HepG2 (cell line): Measurements from ENCODE around the gene DGCR8. TPM values are rescaled to one million over a fixed set of nuclear protein-coding genes. Genes with fewer than 3 reads are reported as not detected.

ENCODE experiments used
- BRCA1 ChIP-seq: sonication (generic); formaldehyde crosslinking; IDR thresholded peaks from 2 replicates; pipeline ENCODE4 v1.4.0; 2020; ENCODE audit warnings: missing genetic modification reagents
- CREB1 ChIP-seq, 2 experiments: fragments of 450-650 bp in 1 of 2; IDR thresholded peaks; 2 replicates each; pipeline ENCODE4 v1.6.1; 2016 to 2017; ENCODE audit warnings: control low read depth in 1 of 2, mild to moderate bottlenecking in 1 of 2, missing compliant biosample characterization in 1 of 2, missing genetic modification characterization in 1 of 2
- EEA1 ChIP-seq: sonication (generic); formaldehyde crosslinking; IDR thresholded peaks from 2 replicates; pipeline ENCODE4 v1.5.1; 2020; ENCODE audit warnings: mild to moderate bottlenecking, missing genetic modification reagents, borderline replicate concordance
- EP300 ChIP-seq, 3 experiments: sonication (generic) in 1 of 3; formaldehyde crosslinking in 1 of 3; IDR thresholded peaks; 2 replicates each; pipeline versions ENCODE4 v1.5.1 to v1.6.1; 2011 to 2020; ENCODE audit warnings: low read depth in 2 of 3, low read length in 2 of 3, borderline replicate concordance in 1 of 3, improper control_type of control experiment in 1 of 3, mild to moderate bottlenecking in 1 of 3, missing genetic modification reagents in 1 of 3, moderate library complexity in 1 of 3
- GPN1 ChIP-seq: sonication (generic); formaldehyde crosslinking; IDR thresholded peaks from 2 replicates; pipeline ENCODE4 v1.5.1; 2020; ENCODE audit warnings: missing genetic modification reagents, borderline replicate concordance
- HMG20B ChIP-seq: conservative IDR thresholded peaks from 2 replicates; pipeline ENCODE4 v1.6.1; 2016; ENCODE audit warnings: missing genetic modification reagents, missing compliant biosample characterization
- HMGA1 ChIP-seq: sonication (generic); formaldehyde crosslinking; conservative IDR thresholded peaks from 2 replicates; pipeline ENCODE4 v1.4.0; 2020; ENCODE audit warnings: missing genetic modification reagents
- LCORL ChIP-seq, 2 experiments: fragments of 450-650 bp in 1 of 2; sonication (generic) in 1 of 2; formaldehyde crosslinking in 1 of 2; IDR thresholded peaks; 2 replicates each; pipeline versions ENCODE4 v1.5.0 to v1.6.1; 2017 to 2020; ENCODE audit warnings: antibody characterized with exemption in 1 of 2, missing genetic modification reagents in 1 of 2
- MXD4 ChIP-seq: IDR thresholded peaks from 2 replicates; pipeline ENCODE4 v1.6.1; 2016; ENCODE audit warnings: mild to moderate bottlenecking, missing biosample characterization, missing genetic modification reagents
- NCOA5 ChIP-seq: sonication (generic); formaldehyde crosslinking; IDR thresholded peaks from 2 replicates; pipeline ENCODE4 v1.4.0; 2020; ENCODE audit warnings: missing genetic modification reagents
- POGZ ChIP-seq: sonication (generic); formaldehyde crosslinking; IDR thresholded peaks from 2 replicates; pipeline ENCODE4 v1.4.0; 2020; ENCODE audit warnings: mild to moderate bottlenecking, missing genetic modification reagents
- RAD51 ChIP-seq: fragments of 450-650 bp; IDR thresholded peaks from 2 replicates; pipeline ENCODE4 v1.6.1; 2016; ENCODE audit warnings: borderline replicate concordance
- RFX3 ChIP-seq: IDR thresholded peaks from 2 replicates; pipeline ENCODE4 v1.6.1; 2016; ENCODE audit warnings: missing biosample characterization, missing genetic modification reagents
- RFXAP ChIP-seq: sonication (generic); formaldehyde crosslinking; IDR thresholded peaks from 2 replicates; pipeline ENCODE4 v1.4.0; 2020; ENCODE audit warnings: missing genetic modification reagents, borderline replicate concordance
- SKI ChIP-seq: fragments of 450-650 bp; IDR thresholded peaks from one replicate; pipeline ENCODE4 v1.6.1; 2018; ENCODE audit warnings: mild to moderate bottlenecking; ENCODE audit not compliant: partially characterized antibody
- U2AF1 ChIP-seq: fragments of 200-400 bp; formaldehyde crosslinking; optimal IDR thresholded peaks from 2 replicates; pipeline ENCODE3; 2017; ENCODE audit warnings: mild to moderate bottlenecking, low read depth, low read length
- ZKSCAN1 ChIP-seq: fragments of 150-350 bp; IDR thresholded peaks from 2 replicates; pipeline ENCODE4 v1.6.1; 2014; ENCODE audit warnings: low read length
- ZNF354B ChIP-seq: sonication (generic); formaldehyde crosslinking; IDR thresholded peaks from 2 replicates; pipeline ENCODE4 v1.8.0; 2022; ENCODE audit warnings: mild to moderate bottlenecking, missing genetic modification reagents
- ZNF777 ChIP-seq: sonication (generic); formaldehyde crosslinking; IDR thresholded peaks from 2 replicates; pipeline ENCODE4 v1.4.0; 2020; ENCODE audit warnings: missing genetic modification reagents
- ZSCAN25 ChIP-seq: sonication (generic); formaldehyde crosslinking; IDR thresholded peaks from 2 replicates; pipeline ENCODE4 v1.8.0; 2022; ENCODE audit warnings: mild to moderate bottlenecking, missing genetic modification reagents
- polyA plus RNA-seq, 8 experiments: library from polyadenylated mRNA; depleted of rRNA in 3 of 8; stranded (reverse) in 7 of 8; unstranded in 1 of 8; fragments of >200 nt; fragmentation: Illumina TruSeq in 4 of 8; extraction: Trizol in 4 of 8; gene quantifications; 2 replicates each; pipeline versions ENCODE4 v1.2.1 to v1.2.3, GENCODE V29; 2011 to 2016; ENCODE audit warnings: low read depth in 4 of 8, missing spikeins in 1 of 8, mixed read lengths in 1 of 8; ENCODE audit not compliant: insufficient read depth in 1 of 8
- total RNA-seq, 5 experiments: library from RNA; depleted of rRNA; stranded (reverse); fragments of >200 nt; fragmentation: Illumina TruSeq; extraction: Trizol; gene quantifications; 2 replicates each; pipeline ENCODE4 v1.2.3, GENCODE V29; 2016; ENCODE audit warnings: low read depth in 1 of 5
- TF ChIP-seq, protein P1 (sequence below): IDR thresholded peaks from 2 replicates; pipeline ENCODE4 v1.6.1; 2018; ENCODE audit warnings: missing genetic modification reagents, mild to moderate bottlenecking, missing compliant biosample characterization
- TF ChIP-seq, protein P2 (sequence below): sonication (generic); formaldehyde crosslinking; IDR thresholded peaks from 2 replicates; pipeline ENCODE4 v1.8.1; 2023; ENCODE audit warnings: mild to moderate bottlenecking, inconsistent platforms, moderate library complexity, missing genetic modification reagents, borderline replicate concordance
- TF ChIP-seq, protein P3 (sequence below): IDR thresholded peaks from 2 replicates; pipeline ENCODE4 v1.6.1; 2018; ENCODE audit warnings: missing genetic modification reagents
- TF ChIP-seq, protein P4 (sequence below): sonication (generic); formaldehyde crosslinking; IDR thresholded peaks from 2 replicates; pipeline ENCODE4 v1.8.1; 2023; ENCODE audit warnings: mild to moderate bottlenecking, missing genetic modification reagents, borderline replicate concordance
- TF ChIP-seq, protein P5 (sequence below): IDR thresholded peaks from 2 replicates; pipeline ENCODE4 v1.6.1; 2016; ENCODE audit warnings: missing compliant biosample characterization, missing genetic modification reagents, borderline replicate concordance

Gene DGCR8
- total and polyA plus RNA-seq, 2 of the 13 experiments (the other 11 are each of a cell fraction or from before 2014, with no cell fraction given) = 10.2 to 23.2 TPM

DNA sequence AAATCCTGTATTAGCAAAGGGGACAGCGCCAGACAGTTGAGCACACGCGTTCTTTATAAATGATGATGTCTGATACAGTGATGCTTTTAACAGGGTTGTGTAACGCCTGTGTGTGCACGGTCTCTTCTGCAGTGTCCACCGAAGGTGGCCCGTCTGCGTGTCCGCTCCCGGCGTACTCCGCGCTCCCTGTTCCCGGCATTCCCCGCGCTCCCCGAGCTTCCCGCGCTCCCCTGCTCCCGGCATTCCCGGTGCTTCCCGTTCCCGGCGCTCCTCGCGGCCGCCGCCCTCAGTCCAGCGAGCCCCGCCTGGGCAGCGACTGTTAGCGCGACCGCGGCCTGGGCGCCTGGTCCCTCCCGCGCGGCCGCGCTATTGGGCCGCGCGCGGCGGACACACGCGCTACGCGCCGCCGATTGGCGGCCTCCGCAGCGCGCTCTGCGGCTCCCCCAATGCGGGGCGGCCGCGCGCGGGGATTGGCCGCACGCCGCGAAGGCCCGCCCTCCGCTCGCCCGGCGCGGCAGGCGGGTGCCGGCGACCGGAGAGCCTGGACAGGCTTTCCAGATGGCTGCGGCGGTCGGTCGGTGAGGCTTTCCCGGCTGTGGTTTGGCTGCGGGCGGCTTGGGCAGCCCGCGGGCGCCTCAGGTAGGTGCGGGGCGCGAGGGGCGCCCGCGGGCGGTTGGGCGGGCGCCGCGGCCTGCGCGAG is at the start of gene DGCR8 (continued):
- peak in 1 of 2 experiments; percentile 45; a peak in 1 of 4 replicates for TF ChIP-seq EP300 (IDR thresholded peaks at IDR 0.05; ENCODE audit: low read depth in 2 of 2, low read length in 2 of 2)
- peak; percentile 40; the same call in 1 of the 2 replicates for TF ChIP-seq EP300 (CRISPR knock-in tag; IDR thresholded peaks at IDR 0.05; ENCODE audit: borderline replicate concordance)
- TF ChIP-seq, protein P1, sequence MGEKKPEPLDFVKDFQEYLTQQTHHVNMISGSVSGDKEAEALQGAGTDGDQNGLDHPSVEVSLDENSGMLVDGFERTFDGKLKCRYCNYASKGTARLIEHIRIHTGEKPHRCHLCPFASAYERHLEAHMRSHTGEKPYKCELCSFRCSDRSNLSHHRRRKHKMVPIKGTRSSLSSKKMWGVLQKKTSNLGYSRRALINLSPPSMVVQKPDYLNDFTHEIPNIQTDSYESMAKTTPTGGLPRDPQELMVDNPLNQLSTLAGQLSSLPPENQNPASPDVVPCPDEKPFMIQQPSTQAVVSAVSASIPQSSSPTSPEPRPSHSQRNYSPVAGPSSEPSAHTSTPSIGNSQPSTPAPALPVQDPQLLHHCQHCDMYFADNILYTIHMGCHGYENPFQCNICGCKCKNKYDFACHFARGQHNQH (CRISPR knock-in tag) = peak; percentile 87
- 0 out of 2 replicates have a peak, but pooled peaks have one; percentile 37 for TF ChIP-seq RFXAP (CRISPR knock-in tag)
- TF ChIP-seq SKI = peak; percentile 50
- no peak; the same call in 1 of the 2 replicates for TF ChIP-seq HMG20B
- TF ChIP-seq RAD51 = no peak
- no peak for TF ChIP-seq U2AF1
- TF ChIP-seq, protein P2, sequence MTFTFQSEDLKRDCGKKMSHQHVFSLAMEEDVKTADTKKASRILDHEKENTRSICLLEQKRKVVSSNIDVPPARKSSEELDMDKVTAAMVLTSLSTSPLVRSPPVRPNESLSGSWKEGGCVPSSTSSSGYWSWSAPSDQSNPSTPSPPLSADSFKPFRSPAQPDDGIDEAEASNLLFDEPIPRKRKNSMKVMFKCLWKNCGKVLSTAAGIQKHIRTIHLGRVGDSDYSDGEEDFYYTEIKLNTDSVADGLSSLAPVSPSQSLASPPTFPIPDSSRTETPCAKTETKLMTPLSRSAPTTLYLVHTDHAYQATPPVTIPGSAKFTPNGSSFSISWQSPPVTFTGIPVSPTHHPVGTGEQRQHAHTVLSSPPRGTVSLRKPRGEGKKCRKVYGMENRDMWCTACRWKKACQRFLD (CRISPR knock-in tag) = 0 out of 2 replicates have a peak, but pooled peaks have one; percentile 56
- no peak for TF ChIP-seq NCOA5
- no peak for TF ChIP-seq RFX3 (CRISPR knock-in tag)
- no peak for TF ChIP-seq LCORL (IDR thresholded peaks at IDR 0.05)
- TF ChIP-seq LCORL (CRISPR knock-in tag; IDR thresholded peaks at IDR 0.05) = peak; percentile 57; the same call in 1 of the 2 replicates
- 0 out of 2 replicates have a peak, but pooled peaks have one; percentile 41 for TF ChIP-seq MXD4 (CRISPR knock-in tag)
- TF ChIP-seq, protein P3, sequence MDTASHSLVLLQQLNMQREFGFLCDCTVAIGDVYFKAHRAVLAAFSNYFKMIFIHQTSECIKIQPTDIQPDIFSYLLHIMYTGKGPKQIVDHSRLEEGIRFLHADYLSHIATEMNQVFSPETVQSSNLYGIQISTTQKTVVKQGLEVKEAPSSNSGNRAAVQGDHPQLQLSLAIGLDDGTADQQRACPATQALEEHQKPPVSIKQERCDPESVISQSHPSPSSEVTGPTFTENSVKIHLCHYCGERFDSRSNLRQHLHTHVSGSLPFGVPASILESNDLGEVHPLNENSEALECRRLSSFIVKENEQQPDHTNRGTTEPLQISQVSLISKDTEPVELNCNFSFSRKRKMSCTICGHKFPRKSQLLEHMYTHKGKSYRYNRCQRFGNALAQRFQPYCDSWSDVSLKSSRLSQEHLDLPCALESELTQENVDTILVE (CRISPR knock-in tag) = peak; percentile 100
- peak; percentile 28; the same call in 1 of the 2 replicates for TF ChIP-seq CREB1 (IDR thresholded peaks at IDR 0.05)
- TF ChIP-seq CREB1 (CRISPR knock-in tag; IDR thresholded peaks at IDR 0.05) = no peak
- TF ChIP-seq ZSCAN25 = 0 out of 2 replicates have a peak, but pooled peaks have one; percentile 44
- 0 out of 2 replicates have a peak, but pooled peaks have one; percentile 25 for TF ChIP-seq ZNF354B (CRISPR knock-in tag)
- TF ChIP-seq, protein P4, sequence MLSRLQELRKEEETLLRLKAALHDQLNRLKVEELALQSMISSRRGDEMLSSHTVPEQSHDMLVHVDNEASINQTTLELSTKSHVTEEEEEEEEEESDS (CRISPR knock-in tag) = peak; percentile 75; the same call in 1 of the 2 replicates
- TF ChIP-seq EEA1 = peak; percentile 67; the same call in 1 of the 2 replicates
- TF ChIP-seq GPN1 (CRISPR knock-in tag) = no peak
- TF ChIP-seq ZKSCAN1 = no peak
- TF ChIP-seq BRCA1 (CRISPR knock-in tag) = no peak
- TF ChIP-seq ZNF777 = no peak
- TF ChIP-seq POGZ (CRISPR knock-in tag) = peak; percentile 81
- no peak for TF ChIP-seq HMGA1 (CRISPR knock-in tag)
- TF ChIP-seq, protein P5, sequence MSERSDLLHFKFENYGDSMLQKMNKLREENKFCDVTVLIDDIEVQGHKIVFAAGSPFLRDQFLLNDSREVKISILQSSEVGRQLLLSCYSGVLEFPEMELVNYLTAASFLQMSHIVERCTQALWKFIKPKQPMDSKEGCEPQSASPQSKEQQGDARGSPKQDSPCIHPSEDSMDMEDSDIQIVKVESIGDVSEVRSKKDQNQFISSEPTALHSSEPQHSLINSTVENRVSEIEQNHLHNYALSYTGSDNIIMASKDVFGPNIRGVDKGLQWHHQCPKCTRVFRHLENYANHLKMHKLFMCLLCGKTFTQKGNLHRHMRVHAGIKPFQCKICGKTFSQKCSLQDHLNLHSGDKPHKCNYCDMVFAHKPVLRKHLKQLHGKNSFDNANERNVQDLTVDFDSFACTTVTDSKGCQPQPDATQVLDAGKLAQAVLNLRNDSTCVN = 0 out of 2 replicates have a peak, but pooled peaks have one; percentile 48
